Measurements from ENCODE around the gene GRIP2. TPM values are rescaled to one million over a fixed set of nuclear protein-coding genes. Genes with fewer than 3 reads are reported as not detected.

The GRIP2 gene
- total RNA-seq, 1 experiment from 2014 or later, result 0.43 TPM

DNA sequence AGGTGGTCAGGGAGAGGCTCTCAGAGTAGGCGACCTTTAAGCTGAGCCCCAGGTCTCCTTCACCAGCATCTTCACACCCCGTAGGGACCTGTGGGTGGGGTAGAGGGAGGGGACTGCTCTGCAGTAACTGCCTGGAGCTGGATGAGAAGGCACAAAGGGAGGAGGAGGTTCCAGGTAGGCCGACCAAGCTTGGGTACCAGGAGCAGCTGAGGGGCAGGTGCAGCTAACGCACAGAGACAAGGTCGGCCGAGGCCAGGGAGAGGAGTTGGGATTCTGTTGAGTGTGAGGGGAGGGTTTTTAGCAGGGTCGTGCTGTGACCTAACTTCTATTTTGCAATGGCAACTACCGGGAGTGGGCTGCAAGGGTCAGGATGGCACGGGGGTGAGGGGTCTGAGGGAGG is 5.9 kb upstream of the GRIP2 start:
- BruUV-seq (replicated peaks), result no TSS peak
- no peaks in the 10 kb centered on the region for H3K9me3 ChIP-seq (ENCODE audit: low read depth, low read length, poor library complexity, severe bottlenecking)
- POLR2A ChIA-PET (ENCODE audit: low non-redundant PET), result no interaction called here

DNA sequence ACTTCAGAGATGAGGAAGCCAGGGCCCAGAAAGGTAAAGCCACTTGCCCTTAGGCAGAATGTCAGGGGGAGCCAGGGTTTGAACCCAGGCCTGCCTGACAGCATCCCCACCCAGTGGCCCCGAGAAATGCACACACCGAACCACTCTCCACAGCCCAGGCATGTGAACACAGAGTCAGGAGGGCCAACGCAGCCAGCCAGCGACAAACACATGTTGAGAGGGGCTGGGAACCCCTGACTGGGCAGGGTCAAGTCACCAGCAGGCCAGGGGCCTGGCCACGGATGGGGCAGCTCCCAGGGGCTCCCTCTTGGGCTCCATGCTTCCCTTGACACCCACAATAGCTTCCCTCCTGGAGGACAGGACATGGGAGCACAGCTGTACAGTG is 5.1 kb upstream of the GRIP2 start:
- no TSS peak for BruUV-seq (replicated peaks)
- no peaks in the 10 kb centered on the region for H3K9me3 ChIP-seq (ENCODE audit: low read depth, low read length, poor library complexity, severe bottlenecking)
- DNase-seq (ENCODE audit: low spot score), result no peak
- ChIA-PET POLR2A (ENCODE audit: low non-redundant PET) (no interaction called here), CTCF (no interaction called here)
- H3K4me1 ChIP-seq (ENCODE audit: insufficient read depth, low read length, poor library complexity, severe bottlenecking), result peaks cover 5% of the 10 kb centered on the region
- intact Hi-C loops (cut with micrococcal nuclease; ENCODE audit: unreplicated experiment), result no loop called here
- no peak overlapping the region for H3K4me3 ChIP-seq (ENCODE audit: low read depth, low read length, poor library complexity, severe bottlenecking)
- no peaks in the 10 kb centered on the region for H3K36me3 ChIP-seq (ENCODE audit: insufficient read depth, low read length, poor library complexity, severe bottlenecking)
- no peak overlapping the region for H3K27ac ChIP-seq (ENCODE audit: low read depth, low read length, poor library complexity, severe bottlenecking)
- H3K27me3 ChIP-seq (replicated peaks; ENCODE audit: insufficient read depth, low read depth, low read length, poor library complexity), result no peaks in the 10 kb centered on the region
- TF ChIP-seq, protein P1, sequence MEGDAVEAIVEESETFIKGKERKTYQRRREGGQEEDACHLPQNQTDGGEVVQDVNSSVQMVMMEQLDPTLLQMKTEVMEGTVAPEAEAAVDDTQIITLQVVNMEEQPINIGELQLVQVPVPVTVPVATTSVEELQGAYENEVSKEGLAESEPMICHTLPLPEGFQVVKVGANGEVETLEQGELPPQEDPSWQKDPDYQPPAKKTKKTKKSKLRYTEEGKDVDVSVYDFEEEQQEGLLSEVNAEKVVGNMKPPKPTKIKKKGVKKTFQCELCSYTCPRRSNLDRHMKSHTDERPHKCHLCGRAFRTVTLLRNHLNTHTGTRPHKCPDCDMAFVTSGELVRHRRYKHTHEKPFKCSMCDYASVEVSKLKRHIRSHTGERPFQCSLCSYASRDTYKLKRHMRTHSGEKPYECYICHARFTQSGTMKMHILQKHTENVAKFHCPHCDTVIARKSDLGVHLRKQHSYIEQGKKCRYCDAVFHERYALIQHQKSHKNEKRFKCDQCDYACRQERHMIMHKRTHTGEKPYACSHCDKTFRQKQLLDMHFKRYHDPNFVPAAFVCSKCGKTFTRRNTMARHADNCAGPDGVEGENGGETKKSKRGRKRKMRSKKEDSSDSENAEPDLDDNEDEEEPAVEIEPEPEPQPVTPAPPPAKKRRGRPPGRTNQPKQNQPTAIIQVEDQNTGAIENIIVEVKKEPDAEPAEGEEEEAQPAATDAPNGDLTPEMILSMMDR (conservative IDR thresholded peaks at IDR 0.05; ENCODE audit: low read depth, low read length), result no peak
- no peak for TF ChIP-seq EZH2 (IDR thresholded peaks at IDR 0.05; ENCODE audit: borderline replicate concordance, low read depth, low read length, poor library complexity, severe bottlenecking)

More for the DNA sequence above, 5.9 kb upstream of the GRIP2 start:
- Histone ChIP-seq H3K4me3 (ENCODE audit: low read depth, low read length, poor library complexity, severe bottlenecking) (no peak overlapping the region), H3K27me3 (replicated peaks; ENCODE audit: insufficient read depth, low read depth, low read length, poor library complexity) (no peaks in the 10 kb centered on the region), H3K36me3 (ENCODE audit: insufficient read depth, low read length, poor library complexity, severe bottlenecking) (no peaks in the 10 kb centered on the region), H3K4me1 (ENCODE audit: insufficient read depth, low read length, poor library complexity, severe bottlenecking) (no peaks in the 10 kb centered on the region), H3K27ac (ENCODE audit: low read depth, low read length, poor library complexity, severe bottlenecking) (no peak overlapping the region)
- DNase-seq (ENCODE audit: low spot score), result no peak
- intact Hi-C loops (cut with micrococcal nuclease; ENCODE audit: unreplicated experiment), result no loop called here
- CTCF ChIA-PET, result no interaction called here
- TF ChIP-seq, protein P1 (conservative IDR thresholded peaks at IDR 0.05; ENCODE audit: low read depth, low read length), result no peak
- no peak for TF ChIP-seq EZH2 (IDR thresholded peaks at IDR 0.05; ENCODE audit: borderline replicate concordance, low read depth, low read length, poor library complexity, severe bottlenecking)

DNA sequence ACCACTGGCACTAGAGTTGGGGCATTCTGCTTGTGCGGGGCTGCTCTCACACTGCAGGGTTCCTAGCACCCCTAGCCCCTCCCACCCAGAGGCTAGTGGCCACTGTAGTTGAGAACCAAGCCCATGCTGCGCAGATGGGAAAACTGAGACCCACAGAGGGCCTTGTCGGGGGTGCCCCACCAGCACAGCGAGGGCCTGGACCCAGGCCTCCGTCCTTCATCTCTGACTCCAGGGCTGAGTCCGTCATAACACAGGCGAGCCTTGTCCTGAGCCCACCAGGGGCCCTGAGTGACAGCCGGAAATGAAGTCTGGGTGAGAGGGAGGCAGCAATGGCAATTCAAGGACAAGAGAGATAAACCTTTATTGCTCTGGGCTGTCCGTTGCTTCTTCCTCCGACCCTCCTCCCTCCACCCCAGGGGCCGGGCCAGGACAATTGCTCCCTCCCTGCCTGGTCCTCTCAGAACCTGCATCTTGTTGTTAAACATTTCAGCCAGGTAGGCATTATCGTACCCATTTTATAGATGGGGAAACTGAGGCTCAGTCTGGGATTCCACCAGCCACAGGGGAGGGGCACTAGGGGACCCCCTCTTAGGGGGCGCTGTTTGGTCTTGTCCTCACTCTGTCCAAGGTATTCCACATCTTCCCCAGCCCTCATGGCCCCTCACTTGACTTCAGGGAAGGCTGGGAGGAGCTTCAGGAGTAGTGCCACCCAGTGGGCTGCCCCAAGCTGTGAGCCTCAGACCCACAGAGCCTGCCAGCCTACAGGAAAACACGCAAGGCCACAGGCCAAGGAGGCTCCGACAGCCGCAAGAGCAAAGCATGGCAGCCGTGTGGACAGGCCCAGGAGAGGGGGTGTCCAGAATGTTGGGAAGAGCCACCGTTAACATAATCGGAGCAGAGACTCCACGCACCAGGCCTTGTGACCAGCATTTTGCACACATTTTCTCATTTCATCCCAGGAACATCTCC is 4.4 kb upstream of the GRIP2 start:
- intact Hi-C loops (cut with micrococcal nuclease; ENCODE audit: unreplicated experiment), result no loop called here
- POLR2A ChIA-PET (ENCODE audit: low non-redundant PET), result no interaction called here
- no peak for DNase-seq (ENCODE audit: low spot score)

More for the DNA sequence above, 4.4 kb upstream of the GRIP2 start:
- BruUV-seq (replicated peaks), result no TSS peak
- H3K36me3 ChIP-seq (ENCODE audit: insufficient read depth, low read length, poor library complexity, severe bottlenecking), result no peaks in the 10 kb centered on the region
- CTCF ChIA-PET, result no interaction called here
- H3K4me3 ChIP-seq (ENCODE audit: low read depth, low read length, poor library complexity, severe bottlenecking), result no peak overlapping the region
- no peaks in the 10 kb centered on the region for H3K27me3 ChIP-seq (replicated peaks; ENCODE audit: insufficient read depth, low read depth, low read length, poor library complexity)
- TF ChIP-seq, protein P1 (conservative IDR thresholded peaks at IDR 0.05; ENCODE audit: low read depth, low read length), result no peak
- no peak for TF ChIP-seq EZH2 (IDR thresholded peaks at IDR 0.05; ENCODE audit: borderline replicate concordance, low read depth, low read length, poor library complexity, severe bottlenecking)
- no peak overlapping the region for H3K27ac ChIP-seq (ENCODE audit: low read depth, low read length, poor library complexity, severe bottlenecking)
- no peaks in the 10 kb centered on the region for H3K9me3 ChIP-seq (ENCODE audit: low read depth, low read length, poor library complexity, severe bottlenecking)
- peaks cover 7% of the 10 kb centered on the region for H3K4me1 ChIP-seq (ENCODE audit: insufficient read depth, low read length, poor library complexity, severe bottlenecking)
